HepG2 (cell line): ENCODE results near the gene PEAR1.

Experiments
- BCLAF1 ChIP-seq: fragments of 450-650 bp; IDR thresholded peaks from 2 replicates; pipeline ENCODE4 v1.6.1; 2017; ENCODE audit warnings: mild to moderate bottlenecking
- FOXJ3 ChIP-seq: sonication (generic); formaldehyde crosslinking; IDR thresholded peaks from 2 replicates; pipeline ENCODE4 v1.4.0; 2020; ENCODE audit warnings: missing genetic modification reagents, mild to moderate bottlenecking, borderline replicate concordance
- KDM5A ChIP-seq: fragments of 200-600 bp; sonication (generic); IDR thresholded peaks from 2 replicates; pipeline ENCODE4 v1.7.0; 2018; ENCODE audit warnings: antibody characterized with exemption, mild to moderate bottlenecking, low read length, borderline replicate concordance
- MXI1 ChIP-seq: IDR thresholded peaks from 3 replicates; pipeline ENCODE4 v1.6.1; 2012; ENCODE audit warnings: low read depth, low read length, inconsistent platforms, borderline replicate concordance
- PBX2 ChIP-seq: IDR thresholded peaks from 2 replicates; pipeline ENCODE4 v1.6.1; 2016; ENCODE audit warnings: control low read depth
- REST ChIP-seq, 2 experiments: IDR thresholded peaks; 2 replicates each; pipeline ENCODE4 v1.6.1; 2011 to 2012; ENCODE audit warnings: low read length in 2 of 2, borderline replicate concordance in 1 of 2, low read depth in 1 of 2, mild to moderate bottlenecking in 1 of 2, moderate library complexity in 1 of 2
- SOX5 ChIP-seq: IDR thresholded peaks from 2 replicates; pipeline ENCODE4 v1.6.1; 2016; ENCODE audit warnings: borderline replicate concordance
- SP5 ChIP-seq: IDR thresholded peaks from 2 replicates; pipeline ENCODE4 v1.6.1; 2016; ENCODE audit warnings: low read depth, borderline replicate concordance
- TCF7L2 ChIP-seq: IDR thresholded peaks from 2 replicates; pipeline ENCODE4 v1.6.1; 2011; ENCODE audit warnings: mild to moderate bottlenecking, low read depth, low read length, moderate library complexity
- ZNF282 ChIP-seq: fragments of 450-650 bp; IDR thresholded peaks from 2 replicates; pipeline ENCODE4 v1.6.1; 2018; ENCODE audit not compliant: partially characterized antibody
- ZNF362 ChIP-seq: sonication (generic); formaldehyde crosslinking; IDR thresholded peaks from 2 replicates; pipeline ENCODE4 v1.4.0; 2020; ENCODE audit warnings: missing genetic modification reagents, mild to moderate bottlenecking, borderline replicate concordance
- ZNF564 ChIP-seq: sonication (generic); formaldehyde crosslinking; IDR thresholded peaks from 2 replicates; pipeline ENCODE4 v1.8.1; 2023; ENCODE audit warnings: mild to moderate bottlenecking, missing genetic modification reagents
- ZNF777 ChIP-seq: sonication (generic); formaldehyde crosslinking; IDR thresholded peaks from 2 replicates; pipeline ENCODE4 v1.4.0; 2020; ENCODE audit warnings: missing genetic modification reagents
- ZNF839 ChIP-seq: sonication (generic); formaldehyde crosslinking; IDR thresholded peaks from 2 replicates; pipeline ENCODE4 v1.4.0; 2020; ENCODE audit warnings: missing genetic modification reagents, mild to moderate bottlenecking, borderline replicate concordance

- TF ChIP-seq ZNF777 (no peak), TCF7L2 (no peak), REST (IDR thresholded peaks at IDR 0.05; ENCODE audit: borderline replicate concordance in 1 of 2, low read depth in 1 of 2, low read length in 2 of 2) (no peak), ZNF564 (CRISPR knock-in tag) (no peak), BCLAF1 (no peak), ZNF362 (no peak), KDM5A (no peak), MXI1 (no peak), ZNF839 (CRISPR knock-in tag) (no peak), ZNF282 (no peak), SP5 (no peak), SOX5 (CRISPR knock-in tag) (no peak), PBX2 (CRISPR knock-in tag) (no peak), FOXJ3 (no peak)
These were observed 37.2 kb upstream of the PEAR1 start for GRCh38 chr1:156856282-156856785.
